Liver (tissue), 9 donors: ENCODE data around the gene STIM1. TPM values are rescaled to one million over a fixed set of nuclear protein-coding genes. Genes with fewer than 3 reads are reported as not detected.

Experiments
- DNase-seq: peaks from one replicate; pipeline ENCODE4 v3.0.0-alpha.2; 2017; ENCODE audit warnings: low spot score
- H3K27ac ChIP-seq, 2 donors: one replicate each; pipeline ENCODE4 v1.7.0; 2013; ENCODE audit warnings: inconsistent platforms in 2 of 2, low read length in 2 of 2, control low read depth in 1 of 2, low read depth in 1 of 2, mild to moderate bottlenecking in 1 of 2
- H3K27me3 ChIP-seq, 4 donors: one replicate each; pipeline versions ENCODE4 v1.6.1 to v1.7.0; 2013; ENCODE audit warnings: low read length in 3 of 4, inconsistent platforms in 1 of 4, mild to moderate bottlenecking in 1 of 4, moderate library complexity in 1 of 4; ENCODE audit not compliant: control insufficient read depth in 4 of 4, insufficient read depth in 4 of 4
- H3K36me3 ChIP-seq, 4 donors: one replicate each; pipeline versions ENCODE4 v1.6.1 to v1.7.0; 2013; ENCODE audit warnings: low read length in 3 of 4, mild to moderate bottlenecking in 3 of 4, low read depth in 1 of 4, moderate library complexity in 1 of 4; ENCODE audit not compliant: control insufficient read depth in 4 of 4, insufficient read depth in 3 of 4
- H3K4me1 ChIP-seq, 4 donors: one replicate each; pipeline versions ENCODE4 v1.6.1 to v1.7.0; 2013; ENCODE audit warnings: low read length in 3 of 4, mild to moderate bottlenecking in 3 of 4, moderate library complexity in 1 of 4; ENCODE audit not compliant: control insufficient read depth in 4 of 4, insufficient read depth in 4 of 4
- H3K4me3 ChIP-seq, 3 donors: one replicate each; pipeline versions ENCODE4 v1.6.1 to v1.7.0; 2013; ENCODE audit warnings: low read length in 3 of 3, control low read depth in 1 of 3, low read depth in 1 of 3, mild to moderate bottlenecking in 1 of 3
- H3K9ac ChIP-seq, 2 donors: one replicate each; pipeline ENCODE4 v1.7.0; 2013; ENCODE audit warnings: low read length in 2 of 2, mild to moderate bottlenecking in 2 of 2, moderate library complexity in 2 of 2, control low read depth in 1 of 2, low read depth in 1 of 2
- H3K9me3 ChIP-seq, 4 donors: one replicate each; pipeline versions ENCODE4 v1.6.1 to v1.7.0; 2013; ENCODE audit warnings: low read length in 3 of 4; ENCODE audit not compliant: control insufficient read depth in 4 of 4
- ATF3 ChIP-seq: IDR thresholded peaks from 2 replicates; pipeline ENCODE4 v1.6.1; 2016; ENCODE audit warnings: antibody characterized with exemption
- CTCF ChIP-seq: fragments of 150-350 bp; IDR thresholded peaks from 2 replicates; pipeline ENCODE4 v1.5.1; 2017; ENCODE audit warnings: improper control_type of control experiment, low read depth, low read length; ENCODE audit not compliant: missing input control
- EGR1 ChIP-seq, 2 donors: IDR thresholded peaks; 2 replicates each; pipeline ENCODE4 v1.6.1; 2016 to 2018; ENCODE audit warnings: antibody characterized with exemption in 2 of 2, low read depth in 2 of 2
- FOXA1 ChIP-seq: IDR thresholded peaks from 2 replicates; pipeline ENCODE4 v1.6.1; 2016; ENCODE audit warnings: antibody characterized with exemption
- FOXA2 ChIP-seq: IDR thresholded peaks from 2 replicates; pipeline ENCODE4 v1.6.1; 2016; ENCODE audit warnings: antibody characterized with exemption
- GABPA ChIP-seq, 2 donors: IDR thresholded peaks in 1 of 2; conservative IDR thresholded peaks in 1 of 2; 2 replicates each; pipeline ENCODE4 v1.6.1; 2016; ENCODE audit warnings: antibody characterized with exemption in 2 of 2, mild to moderate bottlenecking in 1 of 2, moderate library complexity in 1 of 2
- HNF4A ChIP-seq, 2 donors: conservative IDR thresholded peaks; 2 replicates each; pipeline ENCODE4 v1.6.1; 2016; ENCODE audit warnings: antibody characterized with exemption in 2 of 2, mild to moderate bottlenecking in 2 of 2
- HNF4G ChIP-seq: IDR thresholded peaks from 2 replicates; pipeline ENCODE4 v1.6.1; 2016; ENCODE audit warnings: antibody characterized with exemption
- JUND ChIP-seq, 2 donors: IDR thresholded peaks; 2 replicates each; pipeline ENCODE4 v1.6.1; 2016; ENCODE audit warnings: antibody characterized with exemption in 2 of 2
- MAX ChIP-seq: IDR thresholded peaks from 2 replicates; pipeline ENCODE4 v1.6.1; 2016; ENCODE audit warnings: antibody characterized with exemption
- NR2F2 ChIP-seq: IDR thresholded peaks from 2 replicates; pipeline ENCODE4 v1.6.1; 2016; ENCODE audit warnings: antibody characterized with exemption
- RAD21 ChIP-seq, 2 donors: IDR thresholded peaks; 2 replicates each; pipeline ENCODE4 v1.6.1; 2016; ENCODE audit warnings: antibody characterized with exemption in 2 of 2, mild to moderate bottlenecking in 2 of 2
- REST ChIP-seq: IDR thresholded peaks from 2 replicates; pipeline ENCODE4 v1.6.1; 2016; ENCODE audit warnings: antibody characterized with exemption, mild to moderate bottlenecking
- RXRA ChIP-seq, 2 donors: IDR thresholded peaks; 2 replicates each; pipeline ENCODE4 v1.6.1; 2017 to 2018; ENCODE audit warnings: antibody characterized with exemption in 2 of 2, mild to moderate bottlenecking in 1 of 2
- SP1 ChIP-seq: IDR thresholded peaks from 2 replicates; pipeline ENCODE4 v1.6.1; 2018; ENCODE audit warnings: antibody characterized with exemption, mild to moderate bottlenecking
- TAF1 ChIP-seq: conservative IDR thresholded peaks from 2 replicates; pipeline ENCODE4 v1.6.1; 2016; ENCODE audit warnings: antibody characterized with exemption, mild to moderate bottlenecking
- YY1 ChIP-seq: IDR thresholded peaks from 2 replicates; pipeline ENCODE4 v1.6.1; 2016; ENCODE audit warnings: antibody characterized with exemption, mild to moderate bottlenecking
- ZBTB33 ChIP-seq: IDR thresholded peaks from 2 replicates; pipeline ENCODE4 v1.6.1; 2016; ENCODE audit warnings: antibody characterized with exemption
- WGBS: extraction: QIAGEN DNeasy Blood & Tissue Kit; methylation state at CpG from one replicate; pipeline ENCODE4 v1.1.7; 2013; 5-methylcytosine and 5-hydroxymethylcytosine counted together
- polyA plus RNA-seq, 2 donors: library from polyadenylated mRNA; stranded (reverse) in 1 of 2; unstranded in 1 of 2; fragments of 200-250 nt in 1 of 2; fragments of >200 nt in 1 of 2; fragmentation: Nextera tagmentation in 1 of 2; extraction: Ambion mirVana in 1 of 2; gene quantifications; one replicate each; pipeline versions ENCODE4 v1.2.1 to v1.2.3, GENCODE V29; 2013 to 2015
- total RNA-seq, 2 donors: library from RNA; depleted of rRNA; stranded (reverse); fragments of >200 nt; gene quantifications; one replicate each; pipeline ENCODE4 v1.2.3, GENCODE V29; 2014
- donor health status: healthy.
- donor health status: healthy.
- donor health status: healthy.
- donor health status: healthy.
- donor health status: healthy.

The STIM1 gene
- total and polyA plus RNA-seq, 4 donors = 19.7 to 42.9 (median 25.1) TPM

GRCh38 chr11:4094348-4095291, 239.2 kb downstream of the STIM1 start, which contains the start of gene RRM1:
Gene RRM1 (plus strand): TSS chr11:4094799. CDS start chr11:4095013, 214 bp downstream.
- H3K4me1 ChIP-seq = peaks cover 0 to 20% (median 7%) of the 10 kb centered on the region in 4 donors
- H3K9me3 ChIP-seq = no peaks in the 10 kb centered on the region
- H3K9ac ChIP-seq = peak within 1 kb of the TSS; percentile 75 to 97
- H3K36me3 ChIP-seq = peaks cover 0 to 12% (median 8%) of the 10 kb centered on the region in 4 donors
- under 1% methylated on average over 74 of the region's 74 CpGs for WGBS
- peak within 1 kb of the TSS; percentile 84 to 89 for H3K27ac ChIP-seq
- no peaks in the 10 kb centered on the region for H3K27me3 ChIP-seq
- H3K4me3 ChIP-seq = peak within 1 kb of the TSS; percentile 78 to 97 (median 87)
- peak; percentile 50 for TF ChIP-seq ZBTB33
- TF ChIP-seq GABPA (IDR thresholded peaks at IDR 0.05 in 1 of 2, conservative IDR thresholded peaks at IDR 0.05 in 1 of 2) = peak in 1 of 2 donors; percentile 76
- peak; percentile 63 for TF ChIP-seq NR2F2
- peak; percentile 100 for TF ChIP-seq YY1
- peak; percentile 62 for TF ChIP-seq TAF1
- TF ChIP-seq REST = peak; percentile 73
- TF ChIP-seq CTCF = no peak
- no peak for TF ChIP-seq JUND (IDR thresholded peaks at IDR 0.05)
- no peak for TF ChIP-seq FOXA2
- peak; percentile 14 to 26 for TF ChIP-seq RAD21 (IDR thresholded peaks at IDR 0.05)
- TF ChIP-seq SP1 = peak; percentile 47
- no peak for TF ChIP-seq HNF4A (conservative IDR thresholded peaks at IDR 0.05)
- TF ChIP-seq FOXA1 = no peak
- peak; percentile 38 to 61 for TF ChIP-seq RXRA (IDR thresholded peaks at IDR 0.05)
- TF ChIP-seq HNF4G = no peak
- TF ChIP-seq EGR1 (IDR thresholded peaks at IDR 0.05; ENCODE audit: low read depth in 2 of 2) = peak in 1 of 2 donors; percentile 24
- peak; percentile 50 for TF ChIP-seq MAX
- TF ChIP-seq ATF3 = peak; percentile 51
- DNase-seq = peak; percentile 94
